T-helper 1 cell treated with Interleukin-12 subunit alpha and Interleukin-12 subunit beta and Interleukin-4 antibody, amounts not matched to agents 30 μg/mL and 1 μg/mL, for 36 hours (primary cell): ENCODE measurements around the gene EPPIN.
"Not testable (repeated sequence)": the region's sequence is repeated elsewhere in the genome, so short reads cannot be mapped to it uniquely, and the experiment has no call there.

Experiments used
- H3K27ac Mint-ChIP-seq: one replicate; pipeline ENCODE4 v1.8.0; 2021; ENCODE audit warnings: mild to moderate bottlenecking, mixed read lengths
- H3K27me3 Mint-ChIP-seq: one replicate; pipeline ENCODE4 v1.8.0; 2021; ENCODE audit warnings: low read depth, mixed read lengths
- H3K36me3 Mint-ChIP-seq: one replicate; pipeline ENCODE4 v1.8.0; 2021; ENCODE audit warnings: low read depth, mixed read lengths
- H3K4me1 Mint-ChIP-seq: one replicate; pipeline ENCODE4 v1.8.0; 2021; ENCODE audit warnings: low read depth, mixed read lengths
- H3K4me3 Mint-ChIP-seq: one replicate; pipeline ENCODE4 v1.8.0; 2021; ENCODE audit warnings: mild to moderate bottlenecking, moderate library complexity, mixed read lengths
- H3K9me3 Mint-ChIP-seq: one replicate; pipeline ENCODE4 v1.8.0; 2021; ENCODE audit warnings: mixed read lengths

Gene EPPIN

DNA sequence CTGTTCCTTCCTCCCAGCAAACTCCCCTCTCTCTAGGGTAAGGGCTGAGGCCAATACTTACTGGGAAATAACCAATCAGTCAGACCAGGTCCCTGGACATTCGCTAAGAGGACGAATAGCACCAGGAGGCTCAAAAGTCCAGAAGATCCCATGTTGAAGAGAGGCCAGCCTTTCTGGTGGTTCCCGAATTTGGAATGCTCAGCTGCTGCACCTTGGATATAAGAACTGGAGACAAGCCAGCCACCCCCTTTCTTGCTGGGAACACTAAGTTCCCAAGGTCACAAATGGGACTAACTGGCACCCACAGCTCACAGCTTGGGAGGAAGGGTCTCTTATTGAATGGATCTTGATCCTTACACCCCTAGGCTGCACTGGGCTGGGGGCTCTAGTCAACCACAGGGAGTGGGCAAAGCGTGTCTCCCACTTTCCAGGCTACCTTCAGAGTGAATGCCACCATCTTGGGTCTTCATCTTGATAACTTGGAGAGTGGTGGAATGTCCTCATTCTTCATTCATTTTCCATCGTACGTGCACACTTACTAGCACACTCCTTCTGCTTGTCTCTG lies at the start of gene EPPIN:
TSS of gene EPPIN (minus strand) at position 196 of the 565 bp plus-strand sequence. CDS start at position 152, 44 bp downstream.
- Mint-ChIP-seq H3K9me3 (no peaks in the 10 kb centered on the region), H3K27me3 (peaks cover 23% of the 10 kb centered on the region), H3K27ac (no peak within 1 kb of the TSS), H3K4me3 (no peak within 1 kb of the TSS), H3K4me1 (no peaks in the 10 kb centered on the region), H3K36me3 (no peaks in the 10 kb centered on the region)

DNA sequence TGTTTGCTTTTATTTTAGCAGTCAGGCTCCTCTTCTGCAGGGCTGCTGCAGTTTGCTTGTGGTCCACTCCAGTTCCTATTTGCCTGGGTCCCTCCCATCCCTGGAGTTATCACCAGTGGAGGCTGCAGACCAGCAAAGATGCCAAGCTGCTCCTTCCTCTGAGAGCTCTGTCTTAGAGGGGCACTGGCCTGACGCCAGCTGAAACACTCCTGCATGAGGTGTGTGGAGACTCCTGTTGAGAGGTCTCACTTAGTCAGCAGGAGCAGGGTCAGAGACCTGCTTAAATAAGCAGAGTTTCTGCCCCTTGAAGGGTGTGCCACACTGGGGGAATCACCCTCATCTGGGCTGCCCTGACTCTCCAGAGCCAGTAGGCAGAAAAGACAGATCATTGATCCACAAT lies 48.0 kb upstream of the EPPIN start:
- no peaks in the 10 kb centered on the region for H3K9me3 Mint-ChIP-seq
- peaks cover 19% of the 10 kb centered on the region for H3K27me3 Mint-ChIP-seq
- no peaks in the 10 kb centered on the region for H3K36me3 Mint-ChIP-seq
- H3K4me1 Mint-ChIP-seq = no peaks in the 10 kb centered on the region
- no peak overlapping the region for H3K27ac Mint-ChIP-seq
- no peak overlapping the region for H3K4me3 Mint-ChIP-seq

DNA sequence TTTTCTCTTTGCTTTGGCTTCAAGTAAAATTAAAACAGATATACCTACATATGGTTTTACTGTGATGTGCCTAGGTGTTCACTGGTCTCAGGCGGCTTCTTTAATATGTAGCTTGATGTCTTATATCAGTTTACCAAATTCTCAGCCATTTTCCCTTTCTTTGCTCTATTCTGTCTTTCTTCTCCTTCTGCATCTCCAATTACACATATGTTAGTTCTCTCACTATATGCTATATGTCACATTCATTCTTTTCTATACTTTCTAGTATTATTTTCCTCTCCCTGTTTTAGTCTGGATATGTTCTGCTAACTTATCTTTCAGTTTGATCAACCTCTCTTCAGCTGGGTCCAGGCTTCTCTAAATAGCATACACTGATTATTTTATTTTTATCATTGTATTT lies 46.3 kb upstream of the EPPIN start:
- no peak overlapping the region for H3K27ac Mint-ChIP-seq
- peaks cover 26% of the 10 kb centered on the region for H3K27me3 Mint-ChIP-seq
- no peaks in the 10 kb centered on the region for H3K36me3 Mint-ChIP-seq
- H3K4me3 Mint-ChIP-seq = no peak overlapping the region
- no peaks in the 10 kb centered on the region for H3K9me3 Mint-ChIP-seq
- H3K4me1 Mint-ChIP-seq = no peaks in the 10 kb centered on the region

DNA sequence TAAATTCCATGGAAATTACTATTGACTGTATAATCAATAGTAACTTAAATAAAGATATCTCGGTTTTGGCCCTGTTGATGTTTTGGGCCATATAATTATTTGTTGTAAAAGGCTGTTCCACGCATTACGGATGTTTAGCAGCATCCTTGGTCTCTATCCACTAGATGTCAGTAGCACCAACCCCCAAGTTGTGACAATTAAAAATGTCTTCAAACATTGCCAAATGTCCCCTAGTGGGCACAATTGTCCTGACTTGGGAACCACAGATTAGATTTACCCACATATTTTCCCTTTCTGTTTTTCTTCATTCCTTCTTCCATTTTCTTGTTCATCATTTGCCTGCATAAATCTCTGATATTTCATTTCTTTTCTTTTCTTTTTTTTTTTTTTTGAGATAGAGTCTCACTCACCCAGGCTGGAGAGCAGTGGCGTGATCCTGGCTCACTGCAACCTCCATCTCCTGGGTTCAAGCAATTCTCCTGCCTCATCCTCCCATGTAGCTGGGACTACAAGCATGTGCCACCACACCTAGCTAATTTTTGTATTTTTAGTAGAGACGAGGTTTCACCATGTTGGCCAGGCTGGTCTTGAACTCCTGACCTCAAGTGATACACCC lies 45.5 kb upstream of the EPPIN start:
- Mint-ChIP-seq H3K4me1 (no peaks in the 10 kb centered on the region), H3K4me3 (no peak overlapping the region), H3K9me3 (no peaks in the 10 kb centered on the region), H3K36me3 (no peaks in the 10 kb centered on the region), H3K27me3 (peaks cover 27% of the 10 kb centered on the region), H3K27ac (no peak overlapping the region)

DNA sequence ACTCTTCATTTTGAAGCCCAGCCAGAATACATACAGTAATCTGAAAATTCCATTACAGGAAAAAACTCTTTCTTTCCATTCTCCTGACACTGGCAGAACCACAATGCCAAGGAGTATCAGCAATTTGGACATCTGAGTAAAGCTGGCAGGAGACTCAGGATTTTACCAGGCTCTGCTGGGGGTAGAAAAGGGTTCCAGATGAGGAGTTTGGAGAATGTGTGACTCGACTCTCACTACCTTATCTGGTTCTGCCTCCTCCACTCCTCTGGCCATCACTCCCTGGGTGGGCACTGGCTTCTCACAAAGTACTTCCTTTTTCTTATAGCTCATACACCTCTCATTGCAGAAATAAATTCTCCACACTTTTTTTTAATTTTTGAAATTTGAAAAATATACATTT lies 42.5 kb upstream of the EPPIN start:
- H3K4me3 Mint-ChIP-seq = no peak overlapping the region
- H3K9me3 Mint-ChIP-seq = no peaks in the 10 kb centered on the region
- H3K36me3 Mint-ChIP-seq = no peaks in the 10 kb centered on the region
- H3K27me3 Mint-ChIP-seq = peaks cover 25% of the 10 kb centered on the region
- no peaks in the 10 kb centered on the region for H3K4me1 Mint-ChIP-seq
- H3K27ac Mint-ChIP-seq = no peak overlapping the region

DNA sequence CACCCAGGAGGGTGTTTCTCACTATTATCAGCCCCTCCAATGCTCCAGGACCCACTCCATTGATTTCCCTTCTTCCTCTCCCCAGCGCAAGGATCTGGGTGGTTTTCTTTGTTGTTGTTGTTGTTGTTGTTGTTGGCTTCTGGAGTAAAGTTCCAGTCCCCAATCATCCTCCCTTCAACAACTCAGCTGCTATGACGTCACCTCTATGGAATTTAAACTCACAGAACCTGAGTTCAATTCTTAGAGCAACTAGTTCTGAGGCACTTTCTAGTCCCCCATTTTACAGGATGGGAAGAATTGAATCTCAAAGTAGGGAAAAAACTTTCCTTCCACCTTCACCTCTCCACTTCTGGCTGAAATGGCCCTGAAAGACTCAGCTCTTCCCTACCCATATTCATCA lies 41.6 kb upstream of the EPPIN start:
- Mint-ChIP-seq H3K4me3 (no peak overlapping the region), H3K27me3 (peaks cover 19% of the 10 kb centered on the region), H3K36me3 (no peaks in the 10 kb centered on the region), H3K27ac (no peak overlapping the region), H3K9me3 (no peaks in the 10 kb centered on the region), H3K4me1 (no peaks in the 10 kb centered on the region)

DNA sequence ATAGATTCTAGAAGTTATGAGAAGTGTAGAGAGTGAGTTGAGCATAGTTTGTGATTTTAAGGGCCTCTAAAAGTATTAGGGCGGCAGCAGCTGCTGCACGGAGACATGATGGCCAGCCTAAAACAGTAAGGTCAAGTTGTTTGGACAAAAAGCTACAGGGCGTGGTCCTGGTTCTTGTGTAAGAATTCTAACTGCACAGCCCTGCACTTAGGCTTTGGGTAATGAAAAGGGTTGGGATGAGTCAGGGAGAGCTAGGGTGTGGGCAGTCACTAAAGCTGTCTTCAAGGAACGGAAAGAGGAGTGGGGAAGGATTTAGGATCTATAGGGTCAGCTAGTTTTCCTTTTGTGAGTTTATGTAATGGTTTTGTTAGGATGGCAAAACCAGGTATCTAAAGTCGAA lies 38.8 kb upstream of the EPPIN start:
- not testable (repeated sequence) for H3K36me3 Mint-ChIP-seq, H3K9me3 Mint-ChIP-seq, H3K27ac Mint-ChIP-seq, H3K4me3 Mint-ChIP-seq, H3K4me1 Mint-ChIP-seq
- peaks cover 21% of the 10 kb centered on the region for H3K27me3 Mint-ChIP-seq

DNA sequence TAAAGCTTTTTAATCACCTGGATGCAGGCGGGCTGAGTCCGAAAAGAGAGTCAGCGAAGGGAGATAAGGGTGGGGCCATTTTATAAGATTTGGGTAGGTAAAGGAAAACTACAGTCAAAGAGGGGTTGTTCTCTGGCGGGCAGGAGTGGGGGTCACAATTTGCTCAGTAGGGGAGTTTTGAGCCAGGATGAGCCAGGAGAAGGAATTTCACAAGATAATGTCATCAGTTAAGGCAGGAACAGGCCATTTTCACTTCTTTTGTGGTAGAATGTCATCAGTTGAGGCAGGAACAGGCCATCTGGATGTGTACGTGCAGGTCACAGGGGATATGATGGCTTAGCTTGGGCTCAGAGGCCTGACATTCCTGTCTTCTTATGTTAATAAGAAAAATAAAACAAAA lies 37.1 kb upstream of the EPPIN start:
- H3K27ac Mint-ChIP-seq, H3K4me1 Mint-ChIP-seq, H3K36me3 Mint-ChIP-seq, H3K9me3 Mint-ChIP-seq, H3K4me3 Mint-ChIP-seq: not testable (repeated sequence)
- peaks cover 25% of the 10 kb centered on the region for H3K27me3 Mint-ChIP-seq

DNA sequence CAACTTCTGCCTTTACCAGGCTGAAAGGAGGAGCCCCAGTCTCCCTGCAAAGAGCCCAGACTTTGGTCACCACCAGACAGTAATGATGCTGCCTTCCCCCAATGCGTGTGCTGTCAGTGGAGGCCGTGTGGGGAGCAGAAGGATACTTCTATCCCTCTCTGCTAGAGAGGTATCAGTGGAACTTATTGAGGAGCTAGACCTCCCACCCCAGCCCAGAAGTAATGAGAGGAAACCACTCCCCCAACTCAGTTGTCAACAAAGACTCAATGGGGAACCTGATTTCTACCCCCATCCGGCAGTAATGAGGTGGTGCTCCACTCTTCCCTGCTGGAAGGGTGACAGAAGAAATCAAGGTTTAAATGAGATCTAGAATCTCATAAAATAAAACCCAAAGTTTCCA lies 36.3 kb upstream of the EPPIN start:
- Mint-ChIP-seq H3K9me3 (no peaks in the 10 kb centered on the region), H3K27me3 (peaks cover 23% of the 10 kb centered on the region), H3K27ac (no peak overlapping the region), H3K36me3 (no peaks in the 10 kb centered on the region), H3K4me3 (no peak overlapping the region), H3K4me1 (no peaks in the 10 kb centered on the region)

DNA sequence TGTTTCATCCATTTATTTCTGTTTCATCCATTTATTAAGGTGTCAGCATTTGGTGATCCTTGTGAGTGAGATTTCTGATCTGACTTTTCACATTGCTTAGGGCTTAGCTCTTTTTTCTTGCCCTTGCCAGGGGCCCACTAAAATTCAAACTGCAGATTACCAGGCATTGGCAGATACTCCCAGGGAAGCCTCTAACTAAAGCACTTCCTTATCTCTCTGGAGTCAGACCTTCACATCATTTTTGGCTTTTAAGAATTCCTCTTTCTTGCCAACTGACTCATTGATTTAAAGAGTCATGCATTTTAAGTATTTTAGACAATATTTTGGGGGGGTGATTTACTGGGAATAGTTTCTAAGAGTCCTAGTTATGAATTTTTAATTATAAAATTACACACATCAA lies 34.5 kb upstream of the EPPIN start:
- Mint-ChIP-seq H3K27me3 (peaks cover 18% of the 10 kb centered on the region), H3K36me3 (no peaks in the 10 kb centered on the region), H3K9me3 (no peaks in the 10 kb centered on the region), H3K27ac (no peak overlapping the region), H3K4me1 (no peaks in the 10 kb centered on the region), H3K4me3 (no peak overlapping the region)

DNA sequence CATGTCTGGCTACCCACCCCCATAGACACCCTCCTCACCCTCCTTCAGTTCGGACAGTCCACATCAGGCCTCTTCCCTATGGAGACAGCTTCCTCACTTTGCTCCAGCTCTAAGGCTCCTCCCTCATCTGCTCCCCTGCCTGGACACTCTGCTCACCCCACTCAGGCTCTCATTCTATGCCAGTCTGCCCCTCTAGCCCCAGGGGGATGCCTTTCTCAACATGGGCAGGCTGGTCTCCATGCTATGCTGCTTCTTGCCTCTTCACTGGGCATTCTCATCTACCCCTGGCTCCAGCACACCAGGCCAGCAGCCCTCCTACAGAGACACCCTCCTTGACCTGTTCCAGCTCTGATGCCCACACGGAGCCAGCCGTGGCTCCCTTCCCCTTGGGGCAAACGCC lies 32.0 kb upstream of the EPPIN start, which contains the start of gene WFDC8:
TSS of gene WFDC8 (minus strand) at position 101 of the 400 bp plus-strand sequence. CDS start at position 64, 37 bp downstream.
- no peaks in the 10 kb centered on the region for H3K36me3 Mint-ChIP-seq
- no peaks in the 10 kb centered on the region for H3K9me3 Mint-ChIP-seq
- H3K4me3 Mint-ChIP-seq = no peak within 1 kb of the TSS
- no peaks in the 10 kb centered on the region for H3K4me1 Mint-ChIP-seq
- H3K27me3 Mint-ChIP-seq = peaks cover 18% of the 10 kb centered on the region
- no peak within 1 kb of the TSS for H3K27ac Mint-ChIP-seq

DNA sequence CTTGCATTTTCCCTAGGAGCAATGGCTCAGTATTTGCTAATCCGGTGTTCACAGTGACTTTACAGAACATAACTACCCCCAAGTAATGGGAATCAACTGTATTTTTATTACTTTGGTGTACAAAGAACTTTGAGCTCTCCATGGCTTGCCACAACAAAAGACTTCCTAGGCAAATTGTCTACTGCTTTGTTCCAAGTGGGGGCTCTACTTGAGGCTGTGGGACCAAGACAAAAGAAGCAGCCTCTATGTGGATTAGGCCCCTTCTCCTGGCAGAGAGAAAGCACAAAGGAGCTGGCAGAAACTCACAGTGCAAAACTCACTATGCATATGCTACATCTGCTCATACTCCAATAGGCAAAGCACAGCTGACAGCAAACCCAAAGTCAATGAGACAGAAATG lies 31.0 kb upstream of the EPPIN start:
- Mint-ChIP-seq H3K9me3 (no peaks in the 10 kb centered on the region), H3K27me3 (peaks cover 14% of the 10 kb centered on the region), H3K4me3 (no peak overlapping the region), H3K36me3 (no peaks in the 10 kb centered on the region), H3K27ac (no peak overlapping the region), H3K4me1 (no peaks in the 10 kb centered on the region)

DNA sequence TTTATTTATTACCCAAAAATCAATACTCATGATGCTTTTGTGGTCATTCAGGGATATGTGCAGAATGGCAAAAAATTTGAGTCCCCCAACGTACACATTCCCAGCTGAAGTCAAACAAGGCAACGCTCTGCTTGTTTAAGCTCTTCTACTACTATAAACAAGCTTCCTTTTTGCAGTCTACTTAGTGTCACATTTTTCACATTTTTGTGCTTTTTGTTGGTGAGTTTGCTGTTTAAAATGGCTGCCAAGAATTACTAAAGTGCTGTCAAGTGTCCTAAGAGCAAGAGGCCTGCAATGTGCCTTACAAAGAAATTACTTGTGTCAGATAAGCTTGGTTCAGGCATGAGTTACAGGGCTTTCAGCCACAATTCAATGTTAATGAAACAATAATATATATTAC lies 29.8 kb upstream of the EPPIN start:
- no peaks in the 10 kb centered on the region for H3K4me1 Mint-ChIP-seq
- H3K27me3 Mint-ChIP-seq = peaks cover 9% of the 10 kb centered on the region

DNA sequence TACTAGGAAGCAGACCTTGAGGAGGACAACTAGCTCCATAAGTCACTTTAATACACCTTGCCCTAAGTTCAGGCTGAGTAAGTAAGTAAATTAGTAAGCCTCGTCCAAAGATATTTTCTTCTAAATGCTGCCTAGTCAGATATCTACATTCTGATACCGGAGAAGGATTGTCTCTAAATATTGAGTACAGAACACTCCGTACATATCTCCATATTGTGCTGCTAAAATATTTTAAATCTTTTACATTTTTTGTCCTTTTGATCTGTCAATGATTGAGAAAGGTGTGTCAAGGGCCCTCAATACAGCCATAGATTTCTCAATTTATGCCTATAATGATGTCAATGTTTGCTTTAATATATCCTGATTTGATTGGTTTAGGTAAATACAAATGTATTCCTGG lies 28.7 kb upstream of the EPPIN start:
- no peaks in the 10 kb centered on the region for H3K9me3 Mint-ChIP-seq
- H3K4me3 Mint-ChIP-seq = no peak overlapping the region

More for the DNA sequence above, 29.8 kb upstream of the EPPIN start:
- Mint-ChIP-seq H3K27ac (no peak overlapping the region), H3K4me3 (no peak overlapping the region), H3K9me3 (no peaks in the 10 kb centered on the region), H3K36me3 (no peaks in the 10 kb centered on the region)

DNA sequence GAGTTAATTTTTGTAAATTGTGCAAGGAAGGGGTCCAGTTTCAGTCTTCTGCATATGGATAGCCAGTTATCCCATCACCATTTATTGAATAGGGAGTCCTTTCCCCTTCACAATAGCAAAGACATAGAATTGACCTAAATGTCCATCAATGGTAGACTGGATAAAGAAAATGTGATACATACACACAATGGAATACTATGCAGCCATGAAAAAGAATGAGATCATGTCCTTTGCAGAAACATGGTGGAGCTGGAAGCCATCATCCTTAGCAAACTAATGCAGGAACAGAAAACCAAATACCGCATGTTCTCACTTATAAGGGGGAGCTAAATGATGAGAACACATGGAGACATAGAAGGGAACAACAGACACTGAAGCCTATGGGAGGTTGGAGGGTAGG lies 22.4 kb upstream of the EPPIN start:
- not testable (repeated sequence) for H3K4me3 Mint-ChIP-seq, H3K4me1 Mint-ChIP-seq, H3K36me3 Mint-ChIP-seq, H3K9me3 Mint-ChIP-seq, H3K27ac Mint-ChIP-seq
- H3K27me3 Mint-ChIP-seq = peaks cover 15% of the 10 kb centered on the region

More for the DNA sequence above, 28.7 kb upstream of the EPPIN start:
- Mint-ChIP-seq H3K36me3 (no peaks in the 10 kb centered on the region), H3K27ac (no peak overlapping the region), H3K27me3 (peaks cover 9% of the 10 kb centered on the region), H3K4me1 (no peaks in the 10 kb centered on the region)
